Activated naive CD4-positive, alpha-beta T cell treated with anti-CD3 and anti-CD28 coated beads, Interleukin-2, amount 50 U/mL, for 24 hours (primary cell): ENCODE results near the gene RYR3.

ENCODE experiments used
- H3K27ac Mint-ChIP-seq: one replicate; pipeline ENCODE4 v1.8.0; 2021; ENCODE audit warnings: mild to moderate bottlenecking, mixed read lengths
- H3K27me3 Mint-ChIP-seq: one replicate; pipeline ENCODE4 v1.8.0; 2021; ENCODE audit warnings: mixed read lengths
- H3K36me3 Mint-ChIP-seq: one replicate; pipeline ENCODE4 v1.8.0; 2021; ENCODE audit warnings: mixed read lengths
- H3K4me1 Mint-ChIP-seq: one replicate; pipeline ENCODE4 v1.8.0; 2021; ENCODE audit warnings: mixed read lengths
- H3K4me3 Mint-ChIP-seq: one replicate; pipeline ENCODE4 v1.8.0; 2021; ENCODE audit warnings: mild to moderate bottlenecking, mixed read lengths
- H3K9me3 Mint-ChIP-seq: one replicate; pipeline ENCODE4 v1.8.0; 2021; ENCODE audit warnings: mixed read lengths

RYR3 gene

GRCh38 chr15:33844597-33844996, 533.8 kb downstream of the RYR3 start:
- no peak overlapping the region for H3K27ac Mint-ChIP-seq
- H3K4me3 Mint-ChIP-seq, result no peak overlapping the region
- H3K4me1 Mint-ChIP-seq, result no peaks in the 10 kb centered on the region
- no peaks in the 10 kb centered on the region for H3K36me3 Mint-ChIP-seq
- H3K9me3 Mint-ChIP-seq, result no peaks in the 10 kb centered on the region
- peaks cover 7% of the 10 kb centered on the region for H3K27me3 Mint-ChIP-seq

- H3K27me3 Mint-ChIP-seq, result peaks cover 7% of the 10 kb centered on the region
- no peaks in the 10 kb centered on the region for H3K4me1 Mint-ChIP-seq
- no peaks in the 10 kb centered on the region for H3K9me3 Mint-ChIP-seq
- H3K36me3 Mint-ChIP-seq, result no peaks in the 10 kb centered on the region
- H3K4me3 Mint-ChIP-seq, result no peak overlapping the region
- H3K27ac Mint-ChIP-seq, result no peak overlapping the region
Measured at GRCh38 chr15:33846142-33846541, 535.4 kb downstream of the RYR3 start.

- H3K36me3 Mint-ChIP-seq, result no peaks in the 10 kb centered on the region
- no peak overlapping the region for H3K4me3 Mint-ChIP-seq
- H3K9me3 Mint-ChIP-seq, result no peaks in the 10 kb centered on the region
- peaks cover 5% of the 10 kb centered on the region for H3K27me3 Mint-ChIP-seq
- H3K27ac Mint-ChIP-seq, result no peak overlapping the region
- no peaks in the 10 kb centered on the region for H3K4me1 Mint-ChIP-seq
Measured at GRCh38 chr15:33846862-33847261, 536.1 kb downstream of the RYR3 start.

- Mint-ChIP-seq H3K4me1 (no peaks in the 10 kb centered on the region), H3K27ac (no peak overlapping the region), H3K36me3 (no peaks in the 10 kb centered on the region)
Measured at GRCh38 chr15:33848011-33848410, 537.2 kb downstream of the RYR3 start.

GRCh38 chr15:33851079-33851478, 540.3 kb downstream of the RYR3 start:
- Mint-ChIP-seq H3K27ac (no peak overlapping the region), H3K27me3 (no peaks in the 10 kb centered on the region), H3K4me1 (no peaks in the 10 kb centered on the region), H3K36me3 (no peaks in the 10 kb centered on the region), H3K9me3 (no peaks in the 10 kb centered on the region), H3K4me3 (no peak overlapping the region)

More at GRCh38 chr15:33848011-33848410, 537.2 kb downstream of the RYR3 start:
- Mint-ChIP-seq H3K27me3 (no peaks in the 10 kb centered on the region), H3K9me3 (no peaks in the 10 kb centered on the region), H3K4me3 (no peak overlapping the region)

- Mint-ChIP-seq H3K4me3 (no peak overlapping the region), H3K4me1 (no peaks in the 10 kb centered on the region), H3K36me3 (no peaks in the 10 kb centered on the region), H3K27me3 (no peaks in the 10 kb centered on the region), H3K9me3 (no peaks in the 10 kb centered on the region), H3K27ac (no peak overlapping the region)
Measured at GRCh38 chr15:33852094-33852493, 541.3 kb downstream of the RYR3 start.

GRCh38 chr15:33852570-33852969, 541.8 kb downstream of the RYR3 start:
- H3K36me3 Mint-ChIP-seq, result peaks cover under 1% of the 10 kb centered on the region
- H3K4me3 Mint-ChIP-seq, result no peak overlapping the region
- no peaks in the 10 kb centered on the region for H3K4me1 Mint-ChIP-seq
- H3K27me3 Mint-ChIP-seq, result no peaks in the 10 kb centered on the region
- H3K9me3 Mint-ChIP-seq, result no peaks in the 10 kb centered on the region
- H3K27ac Mint-ChIP-seq, result no peak overlapping the region

GRCh38 chr15:33857726-33858125, 547.0 kb downstream of the RYR3 start:
- Mint-ChIP-seq H3K4me1 (no peaks in the 10 kb centered on the region), H3K4me3 (no peak overlapping the region), H3K27ac (no peak overlapping the region), H3K36me3 (peaks cover 13% of the 10 kb centered on the region), H3K9me3 (no peaks in the 10 kb centered on the region), H3K27me3 (no peaks in the 10 kb centered on the region)

GRCh38 chr15:33858836-33859235, 548.1 kb downstream of the RYR3 start:
- H3K9me3 Mint-ChIP-seq, result no peaks in the 10 kb centered on the region
- no peak overlapping the region for H3K27ac Mint-ChIP-seq
- no peaks in the 10 kb centered on the region for H3K27me3 Mint-ChIP-seq
- no peaks in the 10 kb centered on the region for H3K4me1 Mint-ChIP-seq
- peaks cover 18% of the 10 kb centered on the region for H3K36me3 Mint-ChIP-seq
- H3K4me3 Mint-ChIP-seq, result no peak overlapping the region

GRCh38 chr15:33859992-33860545, 549.3 kb downstream of the RYR3 start:
- no peaks in the 10 kb centered on the region for H3K4me1 Mint-ChIP-seq
- H3K4me3 Mint-ChIP-seq, result no peak overlapping the region
- H3K27ac Mint-ChIP-seq, result no peak overlapping the region
- H3K9me3 Mint-ChIP-seq, result no peaks in the 10 kb centered on the region
- H3K27me3 Mint-ChIP-seq, result no peaks in the 10 kb centered on the region
- H3K36me3 Mint-ChIP-seq, result peaks cover 26% of the 10 kb centered on the region

- no peaks in the 10 kb centered on the region for H3K9me3 Mint-ChIP-seq
- H3K36me3 Mint-ChIP-seq, result peaks cover 30% of the 10 kb centered on the region
- no peak overlapping the region for H3K4me3 Mint-ChIP-seq
- no peaks in the 10 kb centered on the region for H3K4me1 Mint-ChIP-seq
- no peaks in the 10 kb centered on the region for H3K27me3 Mint-ChIP-seq
- H3K27ac Mint-ChIP-seq, result no peak overlapping the region
Measured at GRCh38 chr15:33860754-33861153, 550.0 kb downstream of the RYR3 start.

- no peak overlapping the region for H3K4me3 Mint-ChIP-seq
- H3K27ac Mint-ChIP-seq, result no peak overlapping the region
- no peaks in the 10 kb centered on the region for H3K9me3 Mint-ChIP-seq
- no peaks in the 10 kb centered on the region for H3K4me1 Mint-ChIP-seq
- H3K27me3 Mint-ChIP-seq, result no peaks in the 10 kb centered on the region
- H3K36me3 Mint-ChIP-seq, result peaks cover 36% of the 10 kb centered on the region
Measured at GRCh38 chr15:33864360-33865075, 553.8 kb downstream of the RYR3 start.

GRCh38 chr15:33865416-33865815, 554.6 kb downstream of the RYR3 start:
- no peaks in the 10 kb centered on the region for H3K27me3 Mint-ChIP-seq
- H3K4me3 Mint-ChIP-seq, result no peak overlapping the region
- no peak overlapping the region for H3K27ac Mint-ChIP-seq
- peaks cover 30% of the 10 kb centered on the region for H3K36me3 Mint-ChIP-seq
- H3K9me3 Mint-ChIP-seq, result no peaks in the 10 kb centered on the region
- no peaks in the 10 kb centered on the region for H3K4me1 Mint-ChIP-seq

GRCh38 chr15:33866101-33866737, 555.5 kb downstream of the RYR3 start:
- Mint-ChIP-seq H3K36me3 (peaks cover 30% of the 10 kb centered on the region), H3K4me1 (no peaks in the 10 kb centered on the region), H3K27ac (no peak overlapping the region), H3K27me3 (no peaks in the 10 kb centered on the region), H3K9me3 (no peaks in the 10 kb centered on the region), H3K4me3 (no peak overlapping the region)

- Mint-ChIP-seq H3K9me3 (no peaks in the 10 kb centered on the region), H3K27me3 (no peaks in the 10 kb centered on the region), H3K4me3 (no peak overlapping the region), H3K36me3 (peaks cover 11% of the 10 kb centered on the region), H3K27ac (no peak overlapping the region), H3K4me1 (no peaks in the 10 kb centered on the region)
Measured at GRCh38 chr15:33871980-33872379, 561.2 kb downstream of the RYR3 start.

GRCh38 chr15:33872416-33873106, 561.8 kb downstream of the RYR3 start:
- no peak overlapping the region for H3K27ac Mint-ChIP-seq
- H3K4me1 Mint-ChIP-seq, result no peaks in the 10 kb centered on the region
- no peaks in the 10 kb centered on the region for H3K27me3 Mint-ChIP-seq
- H3K4me3 Mint-ChIP-seq, result no peak overlapping the region
- H3K36me3 Mint-ChIP-seq, result peaks cover 6% of the 10 kb centered on the region
- H3K9me3 Mint-ChIP-seq, result no peaks in the 10 kb centered on the region
